GM21381 (cell line): Measurements from ENCODE around the gene CNGA1.
"Not testable (repeated sequence)": the region's sequence is repeated elsewhere in the genome, so short reads cannot be mapped to it uniquely, and the experiment has no call there.

Experiments used
- ATAC-seq: cut with Tn5 transposase; IDR thresholded peaks from one replicate; pipeline ENCODE4 v1.9.1; 2021; ENCODE audit warnings: mild to moderate bottlenecking, moderate library complexity; ENCODE audit not compliant: unreplicated experiment

CNGA1 gene

GRCh38 chr4:47974566-47974965 lies 41.9 kb downstream of the CNGA1 start:
- no peak for ATAC-seq

- no peak for ATAC-seq
Observed at GRCh38 chr4:47972721-47973120, 43.8 kb downstream of the CNGA1 start.

DNA sequence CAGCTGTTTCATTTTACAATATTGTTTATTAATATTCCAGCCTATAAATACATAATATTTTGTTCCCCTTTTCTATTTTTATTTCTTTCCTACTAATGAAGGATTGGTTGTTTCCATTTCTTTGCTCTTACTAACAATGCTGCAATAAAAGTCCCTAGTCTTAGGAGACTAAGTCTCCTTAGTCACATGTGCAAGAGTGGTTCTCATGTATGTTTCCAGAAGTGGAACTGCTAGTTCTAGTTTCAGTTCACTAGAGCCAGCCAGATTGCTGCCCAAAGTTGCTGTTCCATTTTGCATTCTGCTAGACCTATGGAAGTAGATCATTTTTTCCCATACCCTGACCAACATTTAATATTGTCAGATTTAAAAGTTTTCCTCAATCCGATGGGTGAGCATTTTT lies 44.3 kb downstream of the CNGA1 start:
- ATAC-seq: peak; percentile 57

DNA sequence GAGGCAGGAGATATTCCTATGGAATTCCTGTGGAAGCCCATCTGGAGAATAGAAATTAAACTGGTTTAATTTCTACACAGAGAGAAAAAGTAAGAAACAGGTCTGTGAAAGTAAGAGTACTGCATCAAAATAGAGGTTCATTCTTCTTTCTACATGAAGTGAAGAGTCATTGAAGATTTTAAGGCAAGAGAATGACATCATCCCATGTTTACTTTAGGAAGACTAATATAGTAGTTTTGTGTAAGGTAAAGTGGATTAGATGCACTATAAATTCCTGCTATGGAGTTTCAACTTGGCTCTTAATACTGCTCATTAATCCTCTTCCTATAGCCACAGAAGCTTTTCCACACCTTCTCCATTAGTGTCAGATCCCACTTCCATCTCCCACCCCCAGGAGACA lies 47.6 kb downstream of the CNGA1 start:
- no peak for ATAC-seq

GRCh38 chr4:47954677-47955076 lies 61.8 kb downstream of the CNGA1 start:
- no peak for ATAC-seq

DNA sequence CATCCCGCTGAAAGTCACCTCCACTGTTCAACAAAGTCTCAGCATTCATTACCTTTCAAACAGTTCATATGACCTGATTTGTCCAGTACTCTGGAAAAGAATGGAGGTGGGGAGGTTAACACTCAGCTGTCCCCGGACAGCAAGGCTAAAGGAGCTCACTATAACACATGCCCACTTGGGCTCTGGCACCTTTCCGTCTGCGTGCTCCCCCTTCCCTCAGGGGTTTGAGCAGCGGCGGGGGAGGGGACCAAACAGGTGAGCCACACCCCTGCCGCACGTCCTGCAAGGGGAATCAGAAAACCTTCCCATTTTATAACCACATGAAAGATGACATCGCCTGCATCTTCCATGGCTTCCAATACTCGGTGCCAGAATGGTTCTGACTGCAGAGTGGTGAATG lies 62.2 kb downstream of the CNGA1 start:
- ATAC-seq: no peak

DNA sequence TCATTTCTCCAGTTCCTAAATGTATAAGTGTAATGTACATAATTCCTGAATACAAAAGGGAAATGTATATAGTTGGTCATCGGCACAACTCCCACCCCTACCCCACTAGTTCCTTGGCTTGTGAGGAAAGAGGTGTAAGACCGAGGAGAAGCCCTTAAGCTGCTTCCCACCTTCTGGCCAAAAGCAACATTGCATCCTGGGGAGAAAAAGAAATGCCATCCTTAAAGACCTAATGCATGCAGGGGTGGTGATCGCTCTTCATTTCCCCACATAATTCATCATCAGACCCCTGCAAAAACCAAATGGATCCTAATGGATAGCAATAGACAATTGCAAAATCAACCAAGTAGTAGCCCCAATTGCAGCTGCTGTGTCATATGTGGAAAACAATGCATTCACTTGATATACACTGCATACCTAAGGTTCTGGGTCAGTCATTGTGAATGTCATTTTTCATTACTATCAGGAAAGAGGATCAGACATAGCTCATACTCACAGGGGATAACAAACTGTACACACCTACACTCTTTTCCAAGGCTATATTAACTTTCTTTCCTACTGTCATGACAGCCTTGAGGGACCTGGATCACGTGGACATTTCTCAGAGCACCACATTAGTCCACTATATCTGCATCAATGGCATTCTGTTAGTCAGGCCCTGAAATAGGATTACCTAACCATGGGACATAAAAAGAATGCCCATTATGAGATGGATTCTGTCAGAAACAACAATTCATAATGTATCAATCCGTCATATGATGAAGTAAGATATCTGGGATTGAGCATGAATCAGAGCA lies 70.4 kb downstream of the CNGA1 start:
- no peak for ATAC-seq

GRCh38 chr4:47942081-47942819 lies 74.2 kb downstream of the CNGA1 start:
- ATAC-seq: no peak

DNA sequence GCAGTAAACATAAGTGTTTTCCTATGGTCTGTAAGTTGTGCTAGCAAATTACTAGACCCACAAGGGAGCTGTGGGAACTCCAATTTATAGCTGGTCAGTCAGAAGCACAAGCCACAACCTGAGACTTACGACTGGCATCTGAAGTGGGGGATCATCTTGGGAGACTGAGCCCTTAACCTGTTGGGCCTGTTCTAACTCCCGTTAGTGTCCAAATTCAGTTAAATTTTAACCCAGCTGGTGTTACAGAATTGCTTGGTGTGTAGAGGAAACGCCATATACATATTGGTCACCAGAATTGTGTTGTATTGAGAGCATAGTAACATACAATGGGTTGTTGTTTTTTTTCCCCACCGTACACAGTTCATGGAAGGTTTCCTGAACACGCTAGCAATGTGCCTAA lies 77.0 kb downstream of the CNGA1 start:
- ATAC-seq: no peak

GRCh38 chr4:47936336-47936735 lies 80.1 kb downstream of the CNGA1 start:
- ATAC-seq: no peak

GRCh38 chr4:47933840-47934239 lies 82.6 kb downstream of the CNGA1 start:
- no peak for ATAC-seq

DNA sequence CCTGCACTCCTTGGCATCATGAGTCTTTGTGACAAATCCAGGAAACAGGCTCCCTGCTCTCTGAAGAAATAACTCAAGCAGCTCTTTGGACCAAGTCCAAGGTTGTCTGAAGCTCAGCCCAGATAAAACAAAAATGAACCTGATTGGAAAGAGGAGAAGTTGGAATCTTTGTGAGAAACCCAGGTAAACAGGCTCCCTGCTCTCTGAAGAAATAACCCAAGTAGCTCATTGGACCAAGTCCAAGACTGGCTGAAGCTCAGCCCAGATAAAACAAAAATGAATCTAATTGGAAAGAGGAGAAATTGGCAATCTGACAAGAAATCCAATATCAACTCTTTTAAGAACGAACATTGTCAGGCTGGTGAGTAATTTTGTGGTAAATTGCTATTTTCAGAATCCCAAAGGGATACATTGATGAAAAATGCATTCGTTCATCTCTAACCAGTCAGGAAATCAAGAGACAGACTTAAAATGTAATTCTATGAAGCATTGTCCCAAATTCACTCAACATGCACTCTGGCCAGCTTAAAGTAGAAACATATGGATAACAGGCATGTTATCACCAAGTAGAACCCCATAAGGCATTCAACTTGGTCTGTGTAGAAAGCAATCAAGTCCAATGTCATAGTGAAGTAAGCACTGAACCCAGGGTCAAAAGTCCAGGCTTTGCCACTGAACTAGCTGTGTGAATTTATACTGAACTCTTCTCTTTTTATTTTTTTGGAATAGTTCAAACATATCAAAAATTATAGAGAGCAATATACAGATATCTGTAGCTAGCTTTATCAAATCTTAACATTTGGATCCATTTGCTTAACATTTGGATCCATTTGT lies 85.3 kb downstream of the CNGA1 start:
- ATAC-seq: no peak

- ATAC-seq: no peak
Observed at GRCh38 chr4:47929682-47930201, 86.7 kb downstream of the CNGA1 start.

DNA sequence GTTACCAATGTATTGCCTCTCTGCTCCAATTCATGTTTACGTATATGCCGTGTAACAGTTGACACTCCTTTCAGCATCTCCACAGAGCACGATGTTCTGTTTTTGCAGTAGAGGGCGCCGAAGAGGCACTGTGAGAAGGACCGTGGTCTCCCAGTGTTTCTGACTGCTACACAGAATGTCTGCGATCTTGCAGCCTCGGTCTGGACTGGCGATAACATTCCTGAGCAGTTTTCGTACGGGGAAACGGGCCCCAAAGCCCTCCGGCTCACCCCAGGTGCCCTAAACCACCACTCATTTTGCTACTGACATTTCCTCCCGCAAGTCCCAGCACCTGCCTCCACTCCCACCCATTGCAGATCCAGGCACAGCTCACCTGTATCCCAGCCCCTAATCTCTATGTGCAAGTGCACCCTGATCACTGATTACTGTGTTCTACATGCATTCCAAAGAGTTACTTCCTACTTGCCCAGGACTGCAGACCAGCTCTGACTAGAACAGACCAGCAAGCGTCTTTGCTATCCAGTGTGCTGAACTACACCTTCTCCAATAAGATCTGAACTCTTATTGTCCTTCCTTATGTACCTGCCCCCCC lies 89.7 kb downstream of the CNGA1 start:
- peak; percentile 79 for ATAC-seq

- ATAC-seq: not testable (repeated sequence)
Observed at GRCh38 chr4:47923261-47923608, 93.2 kb downstream of the CNGA1 start.

- not testable (repeated sequence) for ATAC-seq
Observed at GRCh38 chr4:47922436-47923260, 93.8 kb downstream of the CNGA1 start.

DNA sequence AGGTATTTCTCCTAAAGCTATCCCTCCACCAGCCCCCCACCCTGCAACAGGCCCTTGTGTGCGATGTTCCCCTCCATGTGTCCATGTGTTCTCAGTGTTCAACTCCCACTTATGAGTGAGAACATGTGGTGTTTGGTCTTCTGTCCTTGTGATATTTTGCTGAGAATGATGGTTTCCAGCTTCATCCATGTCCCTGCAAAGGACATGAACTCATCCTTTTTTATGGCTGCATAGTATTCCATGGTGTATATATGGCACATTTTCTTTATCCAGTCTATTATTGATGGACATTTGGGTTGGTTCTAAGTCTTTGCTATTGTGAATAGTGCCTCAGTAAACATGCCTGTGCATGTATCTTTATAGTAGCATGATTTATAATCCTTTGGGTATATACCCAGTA lies 99.3 kb downstream of the CNGA1 start:
- not testable (repeated sequence) for ATAC-seq

DNA sequence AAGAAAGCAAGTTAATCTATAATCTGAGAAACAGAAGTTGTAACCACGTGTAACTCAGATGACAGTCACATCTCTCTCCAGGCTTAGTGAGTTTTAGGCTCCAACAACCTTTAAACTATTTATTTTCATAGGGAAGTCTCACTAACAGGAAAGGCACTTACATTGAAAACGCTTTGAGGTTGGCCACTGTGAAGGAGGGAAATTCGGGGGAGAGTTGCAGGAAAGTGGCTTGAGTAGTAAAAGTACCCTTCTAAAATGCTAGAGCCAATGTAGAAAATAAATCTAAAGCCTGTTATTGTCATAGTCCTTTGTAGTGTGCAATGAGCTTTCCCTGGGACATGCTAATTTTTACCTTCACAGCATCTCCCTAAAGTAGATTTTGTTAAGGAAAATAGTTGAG lies 101.1 kb downstream of the CNGA1 start:
- no peak for ATAC-seq

DNA sequence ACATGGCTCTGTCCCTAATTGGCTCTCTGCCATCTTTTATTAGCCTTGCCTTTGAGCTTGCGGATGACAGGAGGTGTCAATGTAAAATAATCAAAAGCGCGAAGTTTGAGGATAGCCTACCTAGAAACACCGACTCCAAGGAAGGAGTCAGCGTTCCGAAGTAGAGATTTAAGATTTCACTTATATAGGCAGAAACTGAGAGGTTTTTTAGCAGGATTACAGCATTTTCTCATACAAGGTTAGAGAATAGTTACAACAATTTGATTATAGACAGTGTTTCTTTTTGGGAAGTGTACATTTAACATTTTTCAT lies 101.6 kb downstream of the CNGA1 start:
- no peak for ATAC-seq

GRCh38 chr4:47914220-47914925 lies 102.1 kb downstream of the CNGA1 start, which contains the start of gene NFXL1:
Gene NFXL1, minus strand, starts transcription at chr4:47914583. Its CDS starts 380 bp downstream, at chr4:47914203.
- peak; percentile 98 for ATAC-seq
